ENCODE results near the gene TBX2. TPM values are rescaled to one million over a fixed set of nuclear protein-coding genes. Genes with fewer than 3 reads are reported as not detected.
"Not testable (repeated sequence)": the region's sequence is repeated elsewhere in the genome, so short reads cannot be mapped to it uniquely, and the experiment has no call there.

TBX2 gene
- total RNA-seq, 1 experiment from 2014 or later, result not detected

DNA sequence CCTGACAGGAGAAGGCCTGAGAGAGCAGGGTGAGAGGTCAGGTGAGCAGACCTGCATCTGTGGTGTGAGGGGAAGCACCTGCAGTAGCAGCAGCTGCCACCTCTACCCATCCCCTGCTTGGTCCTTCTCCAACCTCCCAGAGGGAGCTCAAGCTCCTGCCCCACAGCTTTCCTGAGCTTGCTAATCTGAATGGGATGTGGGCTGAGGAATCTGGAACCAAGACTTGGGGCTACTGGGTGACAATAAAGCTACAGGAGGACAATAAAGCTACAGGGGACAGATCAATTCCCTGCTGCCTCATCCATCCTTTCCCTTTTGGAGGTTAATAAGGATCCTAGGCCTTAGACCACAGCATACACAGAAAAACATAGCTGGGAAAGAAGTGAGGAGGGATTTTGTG lies 47.7 kb downstream of the TBX2 start:
- Histone ChIP-seq H3K27me3 (replicated peaks; ENCODE audit: insufficient read depth, low read depth, low read length, poor library complexity) (peaks cover 5% of the 10 kb centered on the region), H3K27ac (ENCODE audit: low read depth, low read length, poor library complexity, severe bottlenecking) (no peak overlapping the region), H3K4me3 (ENCODE audit: low read depth, low read length, poor library complexity, severe bottlenecking) (no peak overlapping the region), H3K36me3 (ENCODE audit: insufficient read depth, low read length, poor library complexity, severe bottlenecking) (no peaks in the 10 kb centered on the region), H3K9me3 (ENCODE audit: low read depth, low read length, poor library complexity, severe bottlenecking) (no peaks in the 10 kb centered on the region), H3K4me1 (ENCODE audit: insufficient read depth, low read length, poor library complexity, severe bottlenecking) (no peaks in the 10 kb centered on the region)
- CTCF ChIA-PET, result no interaction called here
- no TSS peak for BruUV-seq (replicated peaks)
- intact Hi-C loops (cut with micrococcal nuclease; ENCODE audit: unreplicated experiment), result no loop called here
- POLR2A ChIA-PET (ENCODE audit: low non-redundant PET), result no interaction called here
- no peak for TF ChIP-seq CTCF (conservative IDR thresholded peaks at IDR 0.05; ENCODE audit: low read depth, low read length)
- TF ChIP-seq EZH2 (IDR thresholded peaks at IDR 0.05; ENCODE audit: borderline replicate concordance, low read depth, low read length, poor library complexity, severe bottlenecking), result no peak
- no peak for DNase-seq (ENCODE audit: low spot score)

GRCh38 chr17:61448042-61448441 lies 48.4 kb downstream of the TBX2 start:
- Histone ChIP-seq H3K36me3 (ENCODE audit: insufficient read depth, low read length, poor library complexity, severe bottlenecking) (no peaks in the 10 kb centered on the region), H3K27ac (ENCODE audit: low read depth, low read length, poor library complexity, severe bottlenecking) (no peak overlapping the region), H3K4me3 (ENCODE audit: low read depth, low read length, poor library complexity, severe bottlenecking) (no peak overlapping the region), H3K9me3 (ENCODE audit: low read depth, low read length, poor library complexity, severe bottlenecking) (no peaks in the 10 kb centered on the region), H3K4me1 (ENCODE audit: insufficient read depth, low read length, poor library complexity, severe bottlenecking) (no peaks in the 10 kb centered on the region), H3K27me3 (replicated peaks; ENCODE audit: insufficient read depth, low read depth, low read length, poor library complexity) (peaks cover 8% of the 10 kb centered on the region)
- ChIA-PET CTCF (interaction anchor here (0.6 kb wide), 2 partner anchors 9 to 102 kb away, joined by 3 to 4 read pairs; no protein-coding TSS in a partner anchor), POLR2A (ENCODE audit: low non-redundant PET) (no interaction called here)
- intact Hi-C loops (cut with micrococcal nuclease; ENCODE audit: unreplicated experiment), result no loop called here
- no TSS peak for BruUV-seq (replicated peaks)
- no peak for DNase-seq (ENCODE audit: low spot score)
- no peak for TF ChIP-seq EZH2 (IDR thresholded peaks at IDR 0.05; ENCODE audit: borderline replicate concordance, low read depth, low read length, poor library complexity, severe bottlenecking)
- no peak for TF ChIP-seq CTCF (conservative IDR thresholded peaks at IDR 0.05; ENCODE audit: low read depth, low read length)

DNA sequence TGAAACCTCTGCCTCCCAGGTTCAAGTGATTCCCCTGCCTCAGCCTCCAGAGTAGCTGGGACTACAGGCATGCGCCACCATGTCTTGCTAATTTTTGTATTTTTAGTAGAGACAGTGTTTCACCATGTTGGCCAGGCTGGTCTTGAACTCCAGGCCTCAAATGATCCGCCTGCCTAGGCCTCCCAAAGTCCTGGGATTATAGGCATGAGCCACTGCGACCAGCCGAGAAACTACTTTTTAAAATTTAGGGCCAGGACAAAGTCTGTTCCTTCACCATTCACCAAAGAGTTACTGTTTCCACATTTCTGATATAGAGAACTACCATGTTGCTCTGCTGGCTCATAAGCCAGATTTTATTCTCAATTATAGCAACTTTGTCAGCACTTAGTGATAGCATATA lies 49.5 kb downstream of the TBX2 start:
- POLR2A ChIA-PET (ENCODE audit: low non-redundant PET); H3K4me3 ChIP-seq (ENCODE audit: low read depth, low read length, poor library complexity, severe bottlenecking); intact Hi-C loops (cut with micrococcal nuclease; ENCODE audit: unreplicated experiment); H3K27ac ChIP-seq (ENCODE audit: low read depth, low read length, poor library complexity, severe bottlenecking); BruUV-seq (replicated peaks); H3K4me1 ChIP-seq (ENCODE audit: insufficient read depth, low read length, poor library complexity, severe bottlenecking); H3K36me3 ChIP-seq (ENCODE audit: insufficient read depth, low read length, poor library complexity, severe bottlenecking); H3K9me3 ChIP-seq (ENCODE audit: low read depth, low read length, poor library complexity, severe bottlenecking); H3K27me3 ChIP-seq (replicated peaks; ENCODE audit: insufficient read depth, low read depth, low read length, poor library complexity); CTCF ChIA-PET; DNase-seq (ENCODE audit: low spot score): not testable (repeated sequence)

All from A673 (cell line).